Loucy (cell line): ENCODE results near the gene PSORS1C1.
"Not testable (repeated sequence)": the region's sequence is repeated elsewhere in the genome, so short reads cannot be mapped to it uniquely, and the experiment has no call there.

Source experiments
- H2AFZ ChIP-seq: fragments of 200-600 bp; sonication (generic); 2 replicates; pipeline ENCODE4 v1.6.0; 2016; ENCODE audit warnings: antibody characterized with exemption, mild to moderate bottlenecking, low read length, moderate library complexity
- H3F3A ChIP-seq: fragments of 200-600 bp; 2 replicates; pipeline ENCODE4 v1.6.0; 2016; ENCODE audit warnings: antibody characterized with exemption, low read depth, mild to moderate bottlenecking
- H3K27me3 ChIP-seq: fragments of 200-600 bp; sonication (generic); 2 replicates; pipeline ENCODE4 v1.6.1; 2014; ENCODE audit warnings: low read length, mild to moderate bottlenecking; ENCODE audit not compliant: insufficient read depth, poor library complexity, severe bottlenecking
- H3K36me3 ChIP-seq: fragments of 200-600 bp; sonication (generic); 2 replicates; pipeline ENCODE4 v1.6.1; 2016; ENCODE audit warnings: low read length; ENCODE audit not compliant: insufficient read depth
- H3K4me1 ChIP-seq: fragments of 200-600 bp; sonication (generic); 2 replicates; pipeline ENCODE4 v1.5.1; 2014; ENCODE audit warnings: low read length, mild to moderate bottlenecking; ENCODE audit not compliant: insufficient read depth, poor library complexity, severe bottlenecking
- H3K4me2 ChIP-seq: fragments of 200-600 bp; sonication (generic); 2 replicates; pipeline ENCODE4 v1.6.0; 2014; ENCODE audit warnings: antibody characterized with exemption, low read length, low read depth, mild to moderate bottlenecking; ENCODE audit not compliant: poor library complexity, severe bottlenecking
- H3K4me3 ChIP-seq: fragments of 200-600 bp; sonication (generic); 2 replicates; pipeline ENCODE4 v1.5.1; 2014; ENCODE audit warnings: low read length, mild to moderate bottlenecking, mixed read lengths; ENCODE audit not compliant: poor library complexity, severe bottlenecking
- H3K79me2 ChIP-seq: fragments of 200-600 bp; sonication (generic); 2 replicates; pipeline ENCODE4 v1.6.1; 2014; ENCODE audit warnings: low read length; ENCODE audit not compliant: insufficient read depth
- H3K9ac ChIP-seq: fragments of 200-600 bp; sonication (generic); 2 replicates; pipeline ENCODE4 v1.6.0; 2014; ENCODE audit warnings: mild to moderate bottlenecking, low read depth, low read length, moderate library complexity; ENCODE audit not compliant: poor library complexity, severe bottlenecking
- H3K9me2 ChIP-seq: fragments of 200-600 bp; sonication (generic); replicated peaks from 2 replicates; pipeline ENCODE4 v1.6.1; 2016; ENCODE audit warnings: low read depth, low read length, mixed read lengths
- H3K9me3 ChIP-seq: fragments of 200-600 bp; sonication (generic); 2 replicates; pipeline ENCODE4 v1.6.1; 2014; ENCODE audit warnings: mild to moderate bottlenecking, antibody characterized with exemption, low read length, low read depth; ENCODE audit not compliant: insufficient read depth
- H4K20me1 ChIP-seq: fragments of 200-600 bp; sonication (generic); 2 replicates; pipeline ENCODE4 v1.6.0; 2014; ENCODE audit warnings: antibody characterized with exemption, low read length, mild to moderate bottlenecking; ENCODE audit not compliant: insufficient read depth, poor library complexity, severe bottlenecking
- EZH2phosphoT487 ChIP-seq: fragments of 200-600 bp; IDR thresholded peaks from 2 replicates; pipeline ENCODE4 v1.6.1; 2018; ENCODE audit warnings: antibody characterized with exemption, mild to moderate bottlenecking, moderate library complexity, borderline replicate concordance
- TF ChIP-seq, protein P1 (sequence below): fragments of 200-600 bp; sonication (generic); conservative IDR thresholded peaks from 2 replicates; pipeline ENCODE4 v1.5.1; 2014; ENCODE audit warnings: mild to moderate bottlenecking, antibody characterized with exemption, low read length

The PSORS1C1 gene, protein sequence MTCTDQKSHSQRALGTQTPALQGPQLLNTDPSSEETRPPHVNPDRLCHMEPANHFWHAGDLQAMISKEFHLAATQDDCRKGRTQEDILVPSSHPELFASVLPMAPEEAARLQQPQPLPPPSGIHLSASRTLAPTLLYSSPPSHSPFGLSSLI

DNA sequence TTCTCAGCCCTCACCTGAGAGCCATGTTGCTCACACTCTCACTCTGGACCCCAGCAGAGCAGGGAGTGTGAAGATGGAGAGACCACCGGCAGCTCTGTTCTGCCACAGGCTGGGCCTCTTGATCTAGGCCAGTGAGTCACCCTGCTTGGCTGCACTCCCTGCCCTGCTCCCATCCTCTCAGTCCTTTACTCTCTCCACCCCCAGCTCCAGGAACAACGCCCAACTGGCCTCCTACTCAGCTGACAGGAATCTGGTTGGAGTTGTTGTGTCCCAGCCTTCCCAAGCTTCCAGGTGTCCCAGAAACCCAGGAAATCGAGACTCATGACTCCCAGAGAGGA is at the start of gene PSORS1C1:
PSORS1C1 (plus strand) TSS at position 260 of the 338 bp plus-strand sequence. CDS start 14,833 bp downstream, outside the sequence.
- peak within 1 kb of the TSS; percentile 65 for H2AFZ ChIP-seq
- no peaks in the 10 kb centered on the region for H4K20me1 ChIP-seq
- no peaks in the 10 kb centered on the region for H3K27me3 ChIP-seq
- H3K4me1 ChIP-seq = no peaks in the 10 kb centered on the region
- H3K4me2 ChIP-seq = no peak within 1 kb of the TSS
- no peaks in the 10 kb centered on the region for H3K79me2 ChIP-seq
- H3K36me3 ChIP-seq = no peaks in the 10 kb centered on the region
- no peaks in the 10 kb centered on the region for H3K9me3 ChIP-seq
- no peak within 1 kb of the TSS for H3K4me3 ChIP-seq
- no peak within 1 kb of the TSS for H3K9ac ChIP-seq
- H3F3A ChIP-seq = no peaks in the 10 kb centered on the region
- H3K9me2 ChIP-seq = no peaks in the 10 kb centered on the region
- TF ChIP-seq, protein P1, sequence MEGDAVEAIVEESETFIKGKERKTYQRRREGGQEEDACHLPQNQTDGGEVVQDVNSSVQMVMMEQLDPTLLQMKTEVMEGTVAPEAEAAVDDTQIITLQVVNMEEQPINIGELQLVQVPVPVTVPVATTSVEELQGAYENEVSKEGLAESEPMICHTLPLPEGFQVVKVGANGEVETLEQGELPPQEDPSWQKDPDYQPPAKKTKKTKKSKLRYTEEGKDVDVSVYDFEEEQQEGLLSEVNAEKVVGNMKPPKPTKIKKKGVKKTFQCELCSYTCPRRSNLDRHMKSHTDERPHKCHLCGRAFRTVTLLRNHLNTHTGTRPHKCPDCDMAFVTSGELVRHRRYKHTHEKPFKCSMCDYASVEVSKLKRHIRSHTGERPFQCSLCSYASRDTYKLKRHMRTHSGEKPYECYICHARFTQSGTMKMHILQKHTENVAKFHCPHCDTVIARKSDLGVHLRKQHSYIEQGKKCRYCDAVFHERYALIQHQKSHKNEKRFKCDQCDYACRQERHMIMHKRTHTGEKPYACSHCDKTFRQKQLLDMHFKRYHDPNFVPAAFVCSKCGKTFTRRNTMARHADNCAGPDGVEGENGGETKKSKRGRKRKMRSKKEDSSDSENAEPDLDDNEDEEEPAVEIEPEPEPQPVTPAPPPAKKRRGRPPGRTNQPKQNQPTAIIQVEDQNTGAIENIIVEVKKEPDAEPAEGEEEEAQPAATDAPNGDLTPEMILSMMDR = no peak
- no peak for TF ChIP-seq EZH2phosphoT487

DNA sequence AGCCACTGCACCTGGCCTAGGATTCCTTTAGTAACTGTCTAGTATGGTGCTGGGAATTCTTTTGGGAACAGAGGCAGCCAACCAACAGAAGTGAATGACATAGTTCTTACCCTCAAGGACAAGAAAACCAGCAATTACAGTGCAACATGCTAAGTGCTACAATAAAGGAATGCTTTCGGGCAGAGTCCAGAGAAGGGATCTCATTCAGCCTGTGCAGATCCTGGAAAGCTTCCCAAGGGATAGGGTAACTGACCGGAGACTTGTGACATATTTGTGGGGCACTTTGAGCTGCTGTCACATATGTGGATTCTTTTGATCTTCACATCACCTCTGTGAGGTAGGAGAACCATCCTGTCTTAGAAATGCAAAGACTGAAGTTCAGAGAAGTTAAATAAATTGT is 49.0 kb upstream of the PSORS1C1 start:
- H4K20me1 ChIP-seq = no peaks in the 10 kb centered on the region
- no peaks in the 10 kb centered on the region for H3K27me3 ChIP-seq
- H3K9ac ChIP-seq = no peak overlapping the region
- TF ChIP-seq, protein P1 = no peak
- no peak for TF ChIP-seq EZH2phosphoT487
- no peaks in the 10 kb centered on the region for H3K4me1 ChIP-seq
- H2AFZ ChIP-seq = no peak overlapping the region
- H3K4me2 ChIP-seq = no peak overlapping the region
- no peaks in the 10 kb centered on the region for H3K79me2 ChIP-seq
- H3F3A ChIP-seq = no peaks in the 10 kb centered on the region
- H3K9me3 ChIP-seq = no peaks in the 10 kb centered on the region
- no peaks in the 10 kb centered on the region for H3K9me2 ChIP-seq
- H3K4me3 ChIP-seq = no peak overlapping the region
- no peaks in the 10 kb centered on the region for H3K36me3 ChIP-seq

DNA sequence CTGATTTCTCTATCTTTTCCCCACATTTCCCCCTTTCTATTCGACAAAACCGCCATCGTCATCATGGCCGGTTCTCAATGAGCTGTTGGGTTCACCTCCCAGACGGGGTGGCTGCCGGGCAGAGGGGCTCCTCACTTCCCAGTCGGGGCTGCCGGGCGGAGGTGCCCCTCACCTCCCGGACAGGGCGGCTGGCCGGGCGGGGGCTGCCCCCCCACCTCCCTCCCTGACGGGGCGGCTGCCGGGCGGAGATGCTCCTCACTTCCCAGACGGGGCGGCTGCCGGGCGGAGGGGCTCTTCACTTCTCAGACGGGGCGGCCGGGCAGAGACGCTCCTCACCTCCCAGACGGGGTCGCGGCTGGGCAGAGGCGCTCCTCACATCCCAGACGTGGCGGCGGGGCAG is 47.6 kb upstream of the PSORS1C1 start:
- not testable (repeated sequence) for H3K4me1 ChIP-seq, H3K36me3 ChIP-seq, H2AFZ ChIP-seq, H3K9me2 ChIP-seq, H3K4me2 ChIP-seq, H3K4me3 ChIP-seq, H3K27me3 ChIP-seq, H3K9me3 ChIP-seq, H3K79me2 ChIP-seq, H3F3A ChIP-seq, H4K20me1 ChIP-seq, H3K9ac ChIP-seq

DNA sequence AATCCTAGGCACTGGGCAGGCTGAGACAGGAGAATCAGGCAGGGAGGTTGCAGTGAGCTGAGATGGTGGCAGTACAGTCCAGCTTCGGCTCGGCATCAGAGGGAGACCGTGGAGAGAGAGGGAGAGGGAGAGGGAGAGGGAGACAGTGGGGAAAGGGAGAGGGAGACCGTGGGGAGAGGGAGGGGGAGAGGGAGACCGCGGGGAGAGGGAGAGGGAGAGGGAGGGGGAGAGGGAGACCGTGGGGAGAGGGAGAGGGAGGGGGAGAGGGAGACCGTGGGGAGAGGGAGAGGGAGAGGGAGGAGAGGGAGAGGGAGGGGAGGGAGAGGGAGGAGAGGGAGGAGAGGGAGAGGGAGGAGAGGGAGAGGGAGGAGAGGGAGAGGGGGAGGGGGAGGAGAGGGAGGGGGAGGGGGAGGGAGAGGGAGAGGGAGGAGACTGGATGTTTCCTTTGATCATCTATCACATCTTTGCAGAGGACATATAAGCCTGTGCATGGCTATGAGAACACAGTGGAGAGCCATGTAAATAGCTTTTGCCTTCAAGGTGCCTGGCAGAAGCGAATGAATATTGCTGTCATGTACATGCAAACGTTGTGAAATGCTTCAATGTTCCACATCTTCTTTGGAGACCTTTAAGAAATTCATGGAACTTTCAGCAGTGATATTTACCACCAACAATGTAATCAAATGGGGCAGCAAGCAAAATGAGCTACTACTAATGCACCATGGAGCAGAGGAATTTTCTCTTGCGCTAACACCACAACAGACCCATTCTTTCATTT is 46.5 kb upstream of the PSORS1C1 start:
- not testable (repeated sequence) for H3K27me3 ChIP-seq, H3K9ac ChIP-seq, H3K4me1 ChIP-seq, H3K4me2 ChIP-seq, H3K9me2 ChIP-seq, H2AFZ ChIP-seq, H3K4me3 ChIP-seq, H3K36me3 ChIP-seq, H3K79me2 ChIP-seq, H3K9me3 ChIP-seq, H3F3A ChIP-seq, H4K20me1 ChIP-seq
